IPS-15b (cell line): Measurements from ENCODE around the gene NMT1.

ENCODE experiments used
- H3K27me3 ChIP-seq: one replicate; pipeline ENCODE4 v1.6.1; 2013; ENCODE audit warnings: low read length; ENCODE audit not compliant: control insufficient read depth, insufficient read depth
- H3K36me3 ChIP-seq: one replicate; pipeline ENCODE4 v1.6.1; 2013; ENCODE audit warnings: low read length; ENCODE audit not compliant: control insufficient read depth, insufficient read depth
- H3K4me1 ChIP-seq: one replicate; pipeline ENCODE4 v1.6.1; 2013; ENCODE audit warnings: mild to moderate bottlenecking, low read length; ENCODE audit not compliant: control insufficient read depth, insufficient read depth
- H3K4me3 ChIP-seq: one replicate; pipeline ENCODE4 v1.5.1; 2013; ENCODE audit warnings: low read depth, low read length
- H3K9ac ChIP-seq: one replicate; pipeline ENCODE4 v1.6.1; 2013; ENCODE audit warnings: low read depth, mild to moderate bottlenecking, low read length
- H3K9me3 ChIP-seq: one replicate; pipeline ENCODE4 v1.6.1; 2013; ENCODE audit warnings: mild to moderate bottlenecking, low read length; ENCODE audit not compliant: control insufficient read depth, insufficient read depth

NMT1 gene

DNA sequence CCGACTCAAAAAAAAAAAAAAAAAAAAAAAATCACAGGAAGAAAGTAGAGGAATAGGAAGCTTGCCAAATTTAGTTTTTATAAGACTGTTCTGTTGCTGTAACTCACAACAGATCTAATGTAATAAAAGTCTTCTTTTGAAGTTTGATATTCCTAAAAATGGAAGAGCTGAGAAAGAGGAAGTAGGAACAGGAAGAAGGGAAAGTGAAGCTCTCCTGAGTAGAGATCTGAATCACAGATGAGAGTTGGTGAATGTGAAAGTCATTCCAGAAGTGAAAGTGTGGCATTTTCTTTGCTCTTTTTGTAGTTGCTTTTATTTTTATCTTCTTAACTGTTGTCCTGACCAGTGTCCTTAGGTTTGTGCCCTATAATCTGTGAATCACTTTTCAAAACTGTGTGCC lies 2.1 kb downstream of the NMT1 start:
- H3K36me3 ChIP-seq = no peaks in the 10 kb centered on the region
- H3K9me3 ChIP-seq = no peaks in the 10 kb centered on the region
- peaks cover 2% of the 10 kb centered on the region for H3K4me1 ChIP-seq
- no peak overlapping the region for H3K4me3 ChIP-seq
- H3K27me3 ChIP-seq = no peaks in the 10 kb centered on the region
- H3K9ac ChIP-seq = no peak overlapping the region

DNA sequence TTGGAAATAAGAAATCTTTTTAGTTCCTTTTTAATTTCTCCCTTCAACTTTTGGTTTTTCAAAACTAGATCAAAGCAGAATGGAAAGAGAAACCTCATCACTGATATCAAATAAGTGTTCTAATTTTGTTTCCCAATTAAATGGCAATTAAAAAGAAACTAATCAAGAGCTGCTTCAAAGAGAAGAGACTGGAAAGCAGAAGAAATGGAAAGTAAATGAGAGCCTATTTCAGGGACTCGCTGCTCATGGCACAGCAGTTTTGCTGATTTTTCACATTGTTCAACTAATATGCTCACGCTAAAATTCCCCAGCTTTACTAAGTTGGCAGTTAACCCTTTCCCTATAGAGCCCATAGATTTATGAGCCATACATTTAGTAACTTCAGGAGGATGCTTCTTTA lies 6.5 kb downstream of the NMT1 start:
- Histone ChIP-seq H3K9me3 (no peaks in the 10 kb centered on the region), H3K36me3 (peaks cover 3% of the 10 kb centered on the region), H3K4me3 (no peak overlapping the region), H3K4me1 (no peaks in the 10 kb centered on the region), H3K27me3 (no peaks in the 10 kb centered on the region), H3K9ac (no peak overlapping the region)

- no peaks in the 10 kb centered on the region for H3K27me3 ChIP-seq
- no peaks in the 10 kb centered on the region for H3K4me1 ChIP-seq
- no peaks in the 10 kb centered on the region for H3K9me3 ChIP-seq
- H3K9ac ChIP-seq = no peak overlapping the region
- peaks cover 7% of the 10 kb centered on the region for H3K36me3 ChIP-seq
- H3K4me3 ChIP-seq = no peak overlapping the region
Measured at GRCh38 chr17:45070001-45070400, 8.9 kb downstream of the NMT1 start.

- Histone ChIP-seq H3K27me3 (no peaks in the 10 kb centered on the region), H3K4me3 (no peak overlapping the region), H3K9me3 (no peaks in the 10 kb centered on the region), H3K4me1 (no peaks in the 10 kb centered on the region), H3K36me3 (peaks cover 7% of the 10 kb centered on the region), H3K9ac (no peak overlapping the region)
Measured at GRCh38 chr17:45070809-45071208, 9.7 kb downstream of the NMT1 start.

GRCh38 chr17:45073414-45074070 lies 12.4 kb downstream of the NMT1 start:
- H3K36me3 ChIP-seq = peaks cover 7% of the 10 kb centered on the region

DNA sequence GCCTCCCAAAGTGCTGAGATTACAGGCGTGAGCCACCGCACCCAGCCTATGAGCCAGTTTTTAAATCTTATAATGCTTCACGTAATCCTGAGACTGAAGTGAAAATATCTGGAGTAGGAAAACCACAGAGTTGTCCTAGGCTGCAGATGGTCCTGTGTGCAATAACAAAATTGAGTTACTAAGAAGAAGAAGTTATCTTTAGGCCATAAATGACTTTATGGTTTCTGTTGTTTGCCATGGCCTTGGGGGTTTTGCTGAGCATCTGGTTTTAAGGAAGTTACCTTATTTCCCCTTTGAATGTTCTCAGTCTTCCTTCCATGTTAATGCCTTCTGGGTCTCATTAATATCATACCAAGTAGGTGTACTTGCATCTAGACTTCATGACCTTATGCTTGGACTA lies 16.5 kb downstream of the NMT1 start:
- H3K9ac ChIP-seq = no peak overlapping the region
- H3K4me3 ChIP-seq = no peak overlapping the region
- H3K36me3 ChIP-seq = peaks cover 15% of the 10 kb centered on the region
- no peaks in the 10 kb centered on the region for H3K27me3 ChIP-seq
- no peaks in the 10 kb centered on the region for H3K9me3 ChIP-seq
- H3K4me1 ChIP-seq = no peaks in the 10 kb centered on the region

More at GRCh38 chr17:45073414-45074070, 12.4 kb downstream of the NMT1 start:
- Histone ChIP-seq H3K9ac (no peak overlapping the region), H3K4me1 (no peaks in the 10 kb centered on the region), H3K9me3 (no peaks in the 10 kb centered on the region), H3K27me3 (no peaks in the 10 kb centered on the region), H3K4me3 (no peak overlapping the region)

DNA sequence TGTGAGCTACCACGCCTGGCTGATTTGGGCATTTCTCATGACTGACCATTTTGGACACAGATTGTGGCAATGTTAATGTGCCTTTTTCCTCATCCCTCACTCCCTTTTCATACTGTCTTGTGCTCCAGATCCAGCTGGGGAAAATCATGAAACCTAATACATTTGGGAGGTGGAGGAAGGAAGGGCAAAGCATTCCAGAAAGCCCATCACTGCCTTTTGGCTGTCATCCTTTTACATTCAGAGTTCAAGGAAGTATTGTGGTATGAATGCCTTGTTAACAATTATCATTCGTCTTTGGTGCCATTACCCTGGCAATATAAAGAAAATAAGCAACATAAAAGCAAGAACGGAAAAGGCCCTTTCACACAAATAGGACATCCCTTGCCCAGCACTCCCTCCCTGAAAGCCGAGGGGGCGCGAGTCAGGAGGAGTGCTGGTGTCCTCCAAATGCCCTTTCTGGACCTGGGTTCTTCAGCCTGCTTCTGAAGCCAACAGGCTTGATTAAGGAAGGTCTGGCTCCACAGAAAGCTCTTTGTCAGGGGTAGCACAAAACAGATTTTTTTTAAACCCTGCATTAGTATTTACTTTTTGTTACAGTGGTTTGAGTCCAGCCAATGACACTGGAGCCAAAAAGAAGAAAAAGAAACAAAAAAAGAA lies 20.1 kb downstream of the NMT1 start:
- no peak overlapping the region for H3K9ac ChIP-seq
- H3K4me1 ChIP-seq = no peaks in the 10 kb centered on the region
- peaks cover 18% of the 10 kb centered on the region for H3K36me3 ChIP-seq
- H3K4me3 ChIP-seq = no peak overlapping the region
- H3K27me3 ChIP-seq = no peaks in the 10 kb centered on the region
- H3K9me3 ChIP-seq = no peaks in the 10 kb centered on the region

DNA sequence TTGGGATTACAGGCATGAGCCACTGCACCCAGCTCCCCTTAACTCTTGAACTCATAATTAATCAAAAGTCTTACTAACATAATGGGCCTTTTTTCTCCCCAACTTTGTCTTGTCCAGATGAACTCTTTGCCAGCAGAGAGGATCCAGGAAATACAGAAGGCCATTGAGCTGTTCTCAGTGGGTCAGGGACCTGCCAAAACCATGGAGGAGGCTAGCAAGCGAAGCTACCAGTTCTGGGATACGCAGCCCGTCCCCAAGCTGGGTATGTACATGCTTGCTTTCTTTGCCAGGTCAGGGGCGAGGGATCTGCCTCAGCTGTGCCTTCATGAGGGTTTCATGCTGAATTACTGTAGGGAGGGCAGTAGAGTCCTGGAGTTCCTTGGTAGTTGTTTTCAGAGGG lies 25.3 kb downstream of the NMT1 start:
- Histone ChIP-seq H3K9ac (no peak overlapping the region), H3K36me3 (peaks cover 37% of the 10 kb centered on the region), H3K9me3 (no peaks in the 10 kb centered on the region), H3K4me1 (peaks cover 9% of the 10 kb centered on the region), H3K4me3 (no peak overlapping the region), H3K27me3 (no peaks in the 10 kb centered on the region)

DNA sequence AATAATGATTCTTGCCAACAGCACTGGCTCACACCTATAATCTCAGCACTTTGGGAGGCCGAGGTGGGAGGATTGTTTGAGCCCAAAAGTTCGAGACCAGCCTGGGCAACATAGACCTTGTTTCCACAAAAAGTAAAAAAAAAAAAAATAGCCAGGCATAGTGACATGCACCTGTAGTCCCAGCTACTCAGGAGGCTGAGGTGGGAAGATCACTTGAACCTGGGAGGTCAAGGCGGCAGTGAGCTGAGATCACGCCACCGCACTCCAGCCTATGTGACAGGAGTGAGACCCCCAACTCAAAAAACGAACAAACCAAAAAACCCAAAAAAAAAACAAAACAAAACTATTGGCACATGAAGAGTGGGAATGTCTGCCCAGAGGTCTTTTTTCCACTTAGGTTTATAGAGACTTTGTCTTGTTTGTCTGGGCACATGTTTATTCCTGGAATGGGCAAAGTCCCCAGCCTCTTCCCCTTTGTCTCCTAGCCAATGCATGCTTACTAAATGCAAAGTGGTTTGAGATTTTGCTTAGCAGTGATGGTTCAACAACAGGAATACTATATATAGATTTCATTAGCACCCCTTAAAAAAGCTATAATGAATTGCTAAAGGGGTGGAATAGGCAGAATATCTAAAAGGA lies 25.9 kb downstream of the NMT1 start:
- Histone ChIP-seq H3K4me1 (peaks cover 9% of the 10 kb centered on the region), H3K36me3 (peaks cover 39% of the 10 kb centered on the region), H3K4me3 (no peak overlapping the region), H3K9ac (no peak overlapping the region), H3K9me3 (no peaks in the 10 kb centered on the region), H3K27me3 (no peaks in the 10 kb centered on the region)

- peaks cover 38% of the 10 kb centered on the region for H3K36me3 ChIP-seq
- peaks cover 9% of the 10 kb centered on the region for H3K4me1 ChIP-seq
- no peaks in the 10 kb centered on the region for H3K27me3 ChIP-seq
- H3K9me3 ChIP-seq = no peaks in the 10 kb centered on the region
- H3K4me3 ChIP-seq = no peak overlapping the region
- no peak overlapping the region for H3K9ac ChIP-seq
Measured at GRCh38 chr17:45087504-45087975, 26.4 kb downstream of the NMT1 start.

GRCh38 chr17:45087978-45088377 lies 26.9 kb downstream of the NMT1 start:
- Histone ChIP-seq H3K36me3 (peaks cover 41% of the 10 kb centered on the region), H3K27me3 (no peaks in the 10 kb centered on the region), H3K4me3 (no peak overlapping the region), H3K9ac (no peak overlapping the region), H3K9me3 (no peaks in the 10 kb centered on the region), H3K4me1 (peaks cover 9% of the 10 kb centered on the region)

DNA sequence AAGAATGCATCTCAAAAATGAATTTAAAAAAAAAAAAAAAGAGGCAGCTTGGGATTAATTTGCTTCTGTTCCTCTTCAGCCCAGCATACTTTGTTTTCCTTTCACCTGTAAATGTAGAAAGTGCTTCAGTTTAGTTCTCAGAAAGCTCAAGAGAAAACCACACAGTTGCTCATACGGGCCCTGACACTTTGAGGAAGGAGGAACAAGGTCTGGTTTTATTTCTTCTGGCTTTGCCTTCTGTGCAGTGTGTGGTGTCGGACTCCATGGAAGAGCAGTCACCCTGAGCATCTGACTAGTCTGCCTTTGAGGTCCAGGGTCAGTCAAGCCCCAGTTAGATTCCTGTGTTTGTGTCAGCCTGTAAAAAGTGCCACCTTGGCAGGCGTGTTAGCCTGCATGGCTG lies 27.6 kb downstream of the NMT1 start:
- H3K9ac ChIP-seq = no peak overlapping the region
- no peaks in the 10 kb centered on the region for H3K27me3 ChIP-seq
- H3K36me3 ChIP-seq = peaks cover 49% of the 10 kb centered on the region
- H3K4me3 ChIP-seq = no peak overlapping the region
- H3K4me1 ChIP-seq = peaks cover 9% of the 10 kb centered on the region
- no peaks in the 10 kb centered on the region for H3K9me3 ChIP-seq
